Measurements from ENCODE around the gene PACS1.

- no peak for TF ChIP-seq CTCF (conservative IDR thresholded peaks at IDR 0.05)
- no peak for TF ChIP-seq EZH2 (IDR thresholded peaks at IDR 0.05; ENCODE audit: low read depth)
Observed at GRCh38 chr11:66051371-66051765, 18.7 kb upstream of the PACS1 start.
